Measurements from ENCODE around the gene C19orf67. TPM values are rescaled to one million over a fixed set of nuclear protein-coding genes. Genes with fewer than 3 reads are reported as not detected.
A peak's percentile ranks its signal among the peaks of the same experiment; 100 is the strongest.

C19orf67 gene
- under 1 TPM; 0.21 to 0.39 TPM for total RNA-seq

DNA sequence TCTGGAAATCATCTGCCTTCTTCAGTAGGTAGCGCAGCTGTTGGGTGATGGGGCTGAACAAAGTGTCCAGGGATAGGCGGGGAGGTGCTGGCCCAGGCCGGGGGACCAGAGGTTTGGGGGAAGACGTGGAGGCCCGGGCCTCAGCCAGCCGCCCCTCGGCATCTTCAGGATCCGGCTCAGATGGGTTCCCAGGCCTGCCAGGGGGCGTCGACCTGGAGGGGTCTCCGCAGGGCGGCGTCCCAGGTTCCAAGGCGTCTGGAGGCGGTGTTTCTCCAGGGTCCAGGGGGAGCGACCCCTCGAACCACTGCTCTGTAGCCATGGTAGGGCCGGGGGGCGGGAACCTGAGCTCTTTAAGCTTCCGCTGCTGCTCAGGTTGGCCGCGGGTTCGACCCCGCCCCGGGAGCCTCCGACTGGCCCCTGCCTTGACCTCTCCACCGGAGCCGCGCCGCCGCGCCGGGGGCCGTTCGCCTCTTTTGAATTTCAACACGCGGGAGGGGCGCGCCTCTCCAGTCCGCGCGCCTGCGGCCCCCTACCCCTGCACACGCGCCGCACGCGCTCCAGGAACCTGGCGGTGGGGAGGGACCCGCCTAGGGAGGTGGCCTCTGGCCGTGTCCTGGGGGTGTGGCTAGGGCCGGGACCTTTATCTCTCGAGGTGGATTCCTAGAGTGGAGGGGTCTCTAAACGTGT, at the start of gene C19orf67:
Gene C19orf67, minus strand, starts transcription at position 475 of the 687 bp plus-strand sequence. Its CDS starts 156 bp downstream, at position 319.
- Mint-ChIP-seq H3K27ac (no peak within 1 kb of the TSS), H3K36me3 (ENCODE audit: low read depth) (peaks cover 18% of the 10 kb centered on the region), H3K27me3 (no peaks in the 10 kb centered on the region), H3K4me1 (peaks cover 14% of the 10 kb centered on the region), H3K4me3 (no peak within 1 kb of the TSS), H3K9me3 (ENCODE audit: low read depth) (no peaks in the 10 kb centered on the region)
- intact Hi-C loops (cut with DNase I, micrococcal nuclease): no loop called here
- CTCF ChIA-PET: interaction anchor here (4.4 kb wide), 1 partner anchor 13 kb away, joined by 23 read pairs; the partner anchor contains the start of gene MISP3
- POLR2A ChIA-PET: no interaction called here
- DNase-seq (no peak), ATAC-seq (no peak)

GRCh38 chr19:14135355-14135754, 49.8 kb upstream of the C19orf67 start:
- ChIA-PET CTCF (interaction anchor here (0.7 to 4.8 kb wide), 6 partner anchors 15 to 271 kb away, joined by 3 to 21 read pairs (median 4); no protein-coding TSS in a partner anchor), POLR2A (no interaction called here)
- H3K4me1 Mint-ChIP-seq: peaks cover 36% of the 10 kb centered on the region
- intact Hi-C loops (cut with DNase I, micrococcal nuclease): loop anchor here in 1 of 2 experiments (5.0 kb wide), 4 partner anchors 43 to 337 kb away; partner anchors contain the start of genes ADGRL1 and SAMD1
- no peaks in the 10 kb centered on the region for H3K9me3 Mint-ChIP-seq (ENCODE audit: low read depth)
- peaks cover 25% of the 10 kb centered on the region for H3K36me3 Mint-ChIP-seq (ENCODE audit: low read depth)
- peak overlapping the region; percentile 70 for H3K27ac Mint-ChIP-seq
- DNase-seq: no peak
- no peaks in the 10 kb centered on the region for H3K27me3 Mint-ChIP-seq
- peak overlapping the region; percentile 88 for H3K4me3 Mint-ChIP-seq
- ATAC-seq: no peak

GRCh38 chr19:14127929-14128509, 42.4 kb upstream of the C19orf67 start:
- Mint-ChIP-seq H3K27me3 (no peaks in the 10 kb centered on the region), H3K27ac (no peak overlapping the region), H3K4me1 (no peaks in the 10 kb centered on the region), H3K9me3 (ENCODE audit: low read depth) (no peaks in the 10 kb centered on the region), H3K4me3 (no peak overlapping the region), H3K36me3 (ENCODE audit: low read depth) (peaks cover 30% of the 10 kb centered on the region)
- ATAC-seq (no peak), DNase-seq (no peak)
- ChIA-PET CTCF (interaction anchor here (1.4 kb wide), 1 partner anchor 9 kb away, joined by 5 read pairs; no protein-coding TSS in a partner anchor), POLR2A (no interaction called here)
- intact Hi-C loops (cut with DNase I, micrococcal nuclease): no loop called here

DNA sequence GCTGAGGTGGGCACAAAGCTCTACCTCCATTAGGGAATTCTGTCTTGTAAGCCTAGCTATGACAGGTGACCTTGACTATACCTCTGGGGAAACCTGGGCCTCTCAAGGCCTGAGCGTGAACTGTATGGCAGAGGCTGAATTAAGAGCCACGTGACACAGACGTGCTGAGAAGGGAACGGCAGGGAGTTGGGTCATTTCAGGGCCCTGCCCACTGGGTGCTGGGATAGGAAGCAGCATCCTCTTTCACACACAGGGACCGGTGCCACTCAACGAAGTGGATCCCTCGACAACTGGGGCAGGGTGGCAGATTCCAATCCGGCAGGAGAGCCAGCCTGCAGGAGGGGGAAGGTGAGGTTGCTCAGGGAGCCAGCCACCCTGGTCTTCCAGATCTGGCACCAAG, 41.6 kb upstream of the C19orf67 start:
- no peaks in the 10 kb centered on the region for H3K27me3 Mint-ChIP-seq
- H3K9me3 Mint-ChIP-seq (ENCODE audit: low read depth): no peaks in the 10 kb centered on the region
- no peaks in the 10 kb centered on the region for H3K4me1 Mint-ChIP-seq
- DNase-seq (no peak), ATAC-seq (no peak)
- H3K27ac Mint-ChIP-seq: no peak overlapping the region
- intact Hi-C loops (cut with DNase I, micrococcal nuclease): no loop called here
- H3K36me3 Mint-ChIP-seq (ENCODE audit: low read depth): peaks cover 30% of the 10 kb centered on the region
- CTCF ChIA-PET: interaction anchor here (0.6 to 1.5 kb wide), 2 partner anchors 10 to 183 kb away, joined by 3 read pairs; partner anchors contain the start of gene ASF1B
- POLR2A ChIA-PET: no interaction called here
- H3K4me3 Mint-ChIP-seq: no peak overlapping the region

- H3K27ac Mint-ChIP-seq: no peak overlapping the region
- CTCF ChIA-PET: interaction anchor here (1.8 kb wide), 1 partner anchor 14 kb away, joined by 7 read pairs; the partner anchor contains the start of gene ASF1B
- H3K36me3 Mint-ChIP-seq (ENCODE audit: low read depth): peaks cover 21% of the 10 kb centered on the region
- ATAC-seq: no peak
- H3K27me3 Mint-ChIP-seq: no peaks in the 10 kb centered on the region
- H3K9me3 Mint-ChIP-seq (ENCODE audit: low read depth): no peaks in the 10 kb centered on the region
- POLR2A ChIA-PET: no interaction called here
- no peak for DNase-seq
- intact Hi-C loops (cut with DNase I, micrococcal nuclease): no loop called here
- H3K4me3 Mint-ChIP-seq: no peak overlapping the region
- H3K4me1 Mint-ChIP-seq: peaks cover 8% of the 10 kb centered on the region
Measured at GRCh38 chr19:14122924-14123323, 37.3 kb upstream of the C19orf67 start.

- DNase-seq (no peak), ATAC-seq (no peak)
- intact Hi-C loops (cut with DNase I, micrococcal nuclease): no loop called here
- CTCF ChIA-PET: interaction anchor here (0.5 to 1.3 kb wide), 3 partner anchors 11 to 16 kb away, joined by 3 to 4 read pairs (median 3); partner anchors contain the start of gene ASF1B
- POLR2A ChIA-PET: no interaction called here
- no peak overlapping the region for H3K4me3 Mint-ChIP-seq
- no peaks in the 10 kb centered on the region for H3K9me3 Mint-ChIP-seq (ENCODE audit: low read depth)
- peaks cover 15% of the 10 kb centered on the region for H3K36me3 Mint-ChIP-seq (ENCODE audit: low read depth)
- H3K27me3 Mint-ChIP-seq: no peaks in the 10 kb centered on the region
- H3K4me1 Mint-ChIP-seq: peaks cover 22% of the 10 kb centered on the region
- no peak overlapping the region for H3K27ac Mint-ChIP-seq
Measured at GRCh38 chr19:14120497-14120780, 34.9 kb upstream of the C19orf67 start.

DNA sequence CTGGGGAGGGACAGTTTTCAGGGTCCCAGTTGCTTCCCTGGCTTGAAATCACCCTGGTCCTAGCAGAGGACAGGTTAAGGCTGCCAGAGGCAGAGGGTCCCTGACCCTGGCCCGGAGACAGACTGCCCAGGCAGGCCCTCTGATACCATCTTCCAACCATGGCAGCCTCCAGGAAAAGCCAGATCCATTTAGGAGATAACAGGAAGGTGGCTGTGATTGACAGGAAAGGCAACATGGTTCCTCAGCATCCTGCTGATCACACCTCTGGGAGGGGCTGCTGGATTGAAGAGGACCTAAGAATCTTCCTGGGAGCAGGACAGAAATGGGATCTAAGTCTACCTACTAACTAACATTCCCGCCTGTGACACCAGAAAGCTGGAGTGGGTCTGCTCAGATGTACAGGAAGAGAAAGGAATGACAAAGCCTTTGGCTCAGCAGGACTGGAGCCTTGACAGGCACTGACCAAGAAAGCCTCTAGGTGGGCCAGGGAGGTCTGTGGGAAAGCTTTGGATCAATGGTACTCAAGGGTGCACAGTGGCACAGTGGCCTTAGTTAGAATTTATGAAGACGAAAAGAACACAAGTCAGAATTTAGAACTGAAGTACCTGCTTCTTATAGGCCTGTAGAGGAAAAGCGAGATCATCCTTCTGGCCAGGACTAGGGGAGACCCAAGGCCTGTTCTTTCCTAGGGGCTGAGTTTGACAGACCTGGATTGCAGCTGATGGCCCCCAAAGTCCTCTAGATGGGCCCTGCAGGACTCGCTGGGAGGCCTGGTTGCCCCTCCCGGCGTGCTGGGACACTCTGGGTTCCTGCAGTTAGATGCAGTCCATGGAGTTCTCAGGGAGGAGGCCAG, 34.3 kb upstream of the C19orf67 start:
- Mint-ChIP-seq H3K4me3 (no peak overlapping the region), H3K9me3 (ENCODE audit: low read depth) (no peaks in the 10 kb centered on the region), H3K4me1 (peaks cover 24% of the 10 kb centered on the region), H3K27ac (peak overlapping the region; percentile 25), H3K27me3 (no peaks in the 10 kb centered on the region), H3K36me3 (ENCODE audit: low read depth) (peaks cover 12% of the 10 kb centered on the region)
- ChIA-PET POLR2A (interaction anchor here (1.4 kb wide), 1 partner anchor 17 kb away, joined by 4 read pairs; the partner anchor contains the start of gene ASF1B), CTCF (interaction anchor here (0.5 to 1.3 kb wide), 3 partner anchors 12 to 17 kb away, joined by 3 to 4 read pairs (median 3); partner anchors contain the start of gene ASF1B)
- intact Hi-C loops (cut with DNase I, micrococcal nuclease): no loop called here
- no peak for ATAC-seq
- no peak for DNase-seq

DNA sequence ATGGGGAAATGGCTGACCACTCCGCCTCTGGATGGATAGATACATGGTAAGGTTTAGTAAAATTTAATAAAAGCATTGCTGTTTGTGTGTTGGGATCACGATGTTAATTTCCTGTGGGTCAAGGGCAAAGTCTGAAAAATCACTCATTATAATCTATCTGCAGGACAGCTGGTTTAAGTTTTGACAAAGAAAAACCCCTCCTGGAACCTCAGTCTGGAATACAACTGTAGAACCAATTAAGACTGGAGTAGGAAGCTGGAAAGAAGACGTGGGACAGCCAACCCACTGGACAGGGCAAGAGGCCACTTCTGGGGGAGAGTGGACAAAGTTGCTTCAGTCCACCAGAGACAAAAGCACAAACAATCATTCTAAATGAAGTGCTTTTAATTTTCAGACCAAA, 33.6 kb upstream of the C19orf67 start:
- ChIA-PET CTCF (no interaction called here), POLR2A (interaction anchor here (1.4 kb wide), 1 partner anchor 18 kb away, joined by 4 read pairs; the partner anchor contains the start of gene ASF1B)
- intact Hi-C loops (cut with DNase I, micrococcal nuclease): no loop called here
- Mint-ChIP-seq H3K4me3 (peak overlapping the region; percentile 78), H3K27me3 (no peaks in the 10 kb centered on the region), H3K4me1 (peaks cover 28% of the 10 kb centered on the region), H3K9me3 (ENCODE audit: low read depth) (no peaks in the 10 kb centered on the region), H3K27ac (peak overlapping the region; percentile 77), H3K36me3 (ENCODE audit: low read depth) (peaks cover 6% of the 10 kb centered on the region)
- ATAC-seq (no peak), DNase-seq (no peak)

- DNase-seq: peak; percentile 58
- ChIA-PET POLR2A (interaction anchor here (1.4 to 2.0 kb wide), 2 partner anchors 18 kb away, joined by 4 to 8 read pairs; partner anchors contain the start of gene ASF1B), CTCF (interaction anchor here (0.6 to 0.9 kb wide), 2 partner anchors 12 to 18 kb away, joined by 4 to 7 read pairs; partner anchors contain the start of gene ASF1B)
- H3K4me1 Mint-ChIP-seq: peaks cover 35% of the 10 kb centered on the region
- intact Hi-C loops (cut with DNase I, micrococcal nuclease): loop anchor here in 1 of 2 experiments (1.0 kb wide), 2 partner anchors 166 to 238 kb away; partner anchors contain the start of gene DCAF15
- peak overlapping the region; percentile 78 for H3K4me3 Mint-ChIP-seq
- peak overlapping the region; percentile 77 for H3K27ac Mint-ChIP-seq
- no peak for ATAC-seq
- H3K27me3 Mint-ChIP-seq: no peaks in the 10 kb centered on the region
- H3K9me3 Mint-ChIP-seq (ENCODE audit: low read depth): no peaks in the 10 kb centered on the region
- peaks cover 6% of the 10 kb centered on the region for H3K36me3 Mint-ChIP-seq (ENCODE audit: low read depth)
Measured at GRCh38 chr19:14118165-14119051, 32.8 kb upstream of the C19orf67 start.

DNA sequence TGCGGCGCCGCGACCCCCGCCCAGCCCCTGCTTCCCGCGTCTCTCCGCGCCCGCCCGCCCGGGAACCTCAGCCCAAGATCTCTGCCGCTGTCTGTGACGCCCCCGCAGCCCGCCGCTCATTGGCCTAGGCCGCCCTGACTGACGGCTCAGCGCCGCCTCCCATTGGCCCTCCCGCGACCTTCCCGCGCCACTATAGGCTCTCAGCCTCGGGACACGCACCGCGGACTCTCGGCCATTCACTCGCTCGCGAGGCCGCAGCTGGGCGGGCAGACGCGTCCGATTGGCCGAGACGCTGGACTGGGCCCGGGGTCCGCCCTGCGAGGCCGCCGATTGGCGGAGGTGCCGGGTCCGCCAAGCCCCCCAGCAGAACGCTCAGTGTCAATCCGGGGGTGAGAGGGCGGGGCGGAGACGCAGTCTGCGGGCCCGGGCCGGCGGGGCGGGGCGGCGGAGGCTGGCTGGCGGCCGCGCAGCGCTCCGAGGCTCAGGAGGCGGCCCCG, 32.1 kb upstream of the C19orf67 start, which contains the start of gene PRKACA:
Gene PRKACA, minus strand, starts transcription at position 95 of the 497 bp plus-strand sequence. CDS start 215 bp downstream, outside the sequence.
- peak within 1 kb of the TSS; percentile 77 for H3K27ac Mint-ChIP-seq
- ChIA-PET CTCF (interaction anchor here (0.6 to 0.9 kb wide), 5 partner anchors 13 to 138 kb away, joined by 3 to 7 read pairs (median 4); partner anchors contain the start of gene ASF1B), POLR2A (interaction anchor here (2.0 kb wide), 1 partner anchor 19 kb away, joined by 8 read pairs; the partner anchor contains the start of gene ASF1B)
- DNase-seq (peak; percentile 99), ATAC-seq (peak; percentile 98)
- intact Hi-C loops (cut with DNase I, micrococcal nuclease): loop anchor here (1.0 to 2.0 kb wide), 8 partner anchors 19 to 237 kb away; partner anchors contain the start of genes ASF1B (in 2 of the 2), DCAF15 (in 1 of the 2), RFX1 (in 1 of the 2) and SAMD1 (in 1 of the 2)
- H3K27me3 Mint-ChIP-seq: no peaks in the 10 kb centered on the region
- peaks cover 4% of the 10 kb centered on the region for H3K36me3 Mint-ChIP-seq (ENCODE audit: low read depth)
- peak within 1 kb of the TSS; percentile 78 for H3K4me3 Mint-ChIP-seq
- H3K4me1 Mint-ChIP-seq: peaks cover 41% of the 10 kb centered on the region
- no peaks in the 10 kb centered on the region for H3K9me3 Mint-ChIP-seq (ENCODE audit: low read depth)

All from activated CD4-positive, alpha-beta T cell treated with anti-CD3 and anti-CD28 coated beads for 36 hours (primary cell).